ENCODE data around the gene INHA.
A peak's percentile ranks its signal among the peaks of the same experiment; 100 is the strongest.

INHA gene

DNA sequence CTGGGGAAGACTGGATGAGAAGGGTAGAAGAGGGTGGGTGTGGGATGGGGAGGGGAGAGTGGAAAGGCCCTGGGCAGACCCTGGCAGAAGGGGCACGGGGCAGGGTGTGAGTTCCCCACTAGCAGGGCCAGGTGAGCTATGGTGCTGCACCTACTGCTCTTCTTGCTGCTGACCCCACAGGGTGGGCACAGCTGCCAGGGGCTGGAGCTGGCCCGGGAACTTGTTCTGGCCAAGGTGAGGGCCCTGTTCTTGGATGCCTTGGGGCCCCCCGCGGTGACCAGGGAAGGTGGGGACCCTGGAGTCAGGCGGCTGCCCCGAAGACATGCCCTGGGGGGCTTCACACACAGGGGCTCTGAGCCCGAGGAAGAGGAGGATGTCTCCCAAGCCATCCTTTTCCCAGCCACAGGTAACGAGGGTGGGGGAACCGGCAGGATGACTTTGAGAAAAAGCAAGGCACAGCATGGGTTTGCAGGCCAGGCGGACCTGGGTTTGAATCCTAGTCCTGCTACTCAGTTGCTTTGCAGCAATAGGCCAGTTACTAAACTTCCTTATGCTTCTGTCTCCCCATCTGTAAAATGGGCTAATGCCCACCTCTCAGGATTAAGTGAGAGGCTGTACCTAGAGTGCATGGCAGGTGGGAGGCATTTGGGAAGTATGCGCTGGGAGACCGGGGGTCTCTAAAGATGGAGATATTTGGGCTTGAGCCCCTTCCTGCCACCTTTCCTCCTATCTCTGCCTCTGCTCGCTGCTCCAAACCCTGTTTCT lies at the start of gene INHA:
Gene INHA, plus strand, starts transcription at position 74 of the 765 bp plus-strand sequence. Its CDS starts 65 bp downstream, at position 139.
- DNase-seq (ENCODE audit: low read depth in 1 of 2, low spot score in 1 of 2): no peak

DNA sequence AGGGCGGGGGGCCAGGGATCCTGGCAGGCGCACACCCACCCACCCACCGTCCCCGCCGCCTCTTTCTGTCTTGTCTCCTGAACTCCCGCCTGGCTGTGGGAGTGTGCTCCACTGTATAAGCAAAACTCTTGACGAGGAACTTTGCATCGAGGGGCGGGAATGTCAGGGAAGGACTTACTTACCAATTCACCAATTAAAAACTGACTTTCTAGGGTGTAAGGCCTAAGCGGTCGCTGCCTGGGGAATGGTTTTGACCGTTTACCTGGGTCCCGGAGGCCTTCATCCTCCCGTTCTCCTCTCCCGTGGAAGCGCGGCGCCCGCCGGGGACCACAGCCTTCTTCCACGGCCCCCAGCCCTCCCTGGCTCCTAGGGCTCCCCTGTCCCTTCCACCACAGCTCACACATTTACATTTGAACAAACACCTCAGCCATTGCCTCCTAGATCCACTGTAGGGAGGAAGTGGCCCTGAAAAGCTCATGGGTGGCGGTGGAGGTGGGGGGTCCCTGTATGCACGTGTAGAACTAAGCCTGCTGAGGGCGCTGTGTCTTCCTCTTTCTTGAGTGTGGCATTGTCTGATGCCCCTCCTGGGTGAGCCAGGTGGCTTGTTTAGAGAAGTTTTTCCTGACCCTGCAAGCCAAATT lies 49.0 kb upstream of the INHA start:
- no peak for DNase-seq (ENCODE audit: low read depth in 1 of 2, low spot score in 1 of 2)

DNA sequence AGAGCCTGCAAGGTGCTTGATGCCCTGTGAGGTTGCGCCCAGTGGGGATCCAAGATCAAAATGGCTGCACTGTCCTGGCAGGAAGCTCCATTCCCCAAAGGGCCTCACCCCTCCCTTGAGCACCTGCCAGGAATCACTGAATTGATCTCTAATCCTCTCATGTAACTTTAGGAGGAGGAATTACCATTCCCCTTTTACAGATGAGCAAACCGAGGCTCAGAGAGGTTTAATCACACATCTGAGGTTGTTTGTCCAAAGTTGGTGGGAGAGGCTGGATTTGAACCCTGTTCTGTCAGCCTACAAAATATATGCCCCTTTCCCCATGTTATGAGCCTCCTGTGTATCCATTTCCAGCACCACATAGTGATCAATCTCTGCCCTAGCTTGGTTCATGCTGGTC lies 47.3 kb upstream of the INHA start:
- DNase-seq (ENCODE audit: low read depth in 1 of 2, low spot score in 1 of 2): no peak

DNA sequence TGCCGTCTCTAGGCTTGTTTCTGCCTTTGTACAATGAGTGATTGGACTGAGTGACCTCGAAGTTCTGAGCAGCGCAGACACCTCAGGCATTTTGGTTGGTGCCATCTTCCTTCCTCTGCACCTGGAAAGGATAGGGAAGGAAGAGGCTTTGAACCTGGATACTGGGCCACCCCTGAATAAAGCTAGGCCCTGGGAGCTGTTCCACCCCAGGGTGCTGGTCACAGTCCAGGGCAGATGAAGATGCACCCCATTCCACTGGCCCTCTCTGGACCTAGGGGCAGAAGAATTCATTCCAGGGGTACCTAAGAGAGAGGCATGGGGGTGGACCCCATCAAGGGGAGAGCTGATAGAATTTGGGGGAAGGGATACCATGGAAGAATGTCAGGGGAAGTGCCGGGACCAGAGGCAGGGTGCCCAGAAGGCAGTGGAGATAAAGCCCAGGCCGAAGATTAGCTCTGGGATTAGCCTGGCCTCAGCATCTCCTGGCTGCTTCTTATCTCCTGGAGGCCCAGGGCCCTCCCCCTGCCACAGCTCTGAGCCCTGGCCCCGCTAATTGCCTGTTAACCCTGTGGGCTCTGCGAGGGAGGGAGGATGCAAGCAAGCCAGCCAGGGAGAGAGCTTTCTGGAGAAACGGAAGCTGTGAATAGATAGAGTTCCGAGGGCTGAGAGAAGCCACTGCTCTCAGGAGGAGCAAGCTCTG lies 46.4 kb upstream of the INHA start:
- no peak for DNase-seq (ENCODE audit: low read depth in 1 of 2, low spot score in 1 of 2)

DNA sequence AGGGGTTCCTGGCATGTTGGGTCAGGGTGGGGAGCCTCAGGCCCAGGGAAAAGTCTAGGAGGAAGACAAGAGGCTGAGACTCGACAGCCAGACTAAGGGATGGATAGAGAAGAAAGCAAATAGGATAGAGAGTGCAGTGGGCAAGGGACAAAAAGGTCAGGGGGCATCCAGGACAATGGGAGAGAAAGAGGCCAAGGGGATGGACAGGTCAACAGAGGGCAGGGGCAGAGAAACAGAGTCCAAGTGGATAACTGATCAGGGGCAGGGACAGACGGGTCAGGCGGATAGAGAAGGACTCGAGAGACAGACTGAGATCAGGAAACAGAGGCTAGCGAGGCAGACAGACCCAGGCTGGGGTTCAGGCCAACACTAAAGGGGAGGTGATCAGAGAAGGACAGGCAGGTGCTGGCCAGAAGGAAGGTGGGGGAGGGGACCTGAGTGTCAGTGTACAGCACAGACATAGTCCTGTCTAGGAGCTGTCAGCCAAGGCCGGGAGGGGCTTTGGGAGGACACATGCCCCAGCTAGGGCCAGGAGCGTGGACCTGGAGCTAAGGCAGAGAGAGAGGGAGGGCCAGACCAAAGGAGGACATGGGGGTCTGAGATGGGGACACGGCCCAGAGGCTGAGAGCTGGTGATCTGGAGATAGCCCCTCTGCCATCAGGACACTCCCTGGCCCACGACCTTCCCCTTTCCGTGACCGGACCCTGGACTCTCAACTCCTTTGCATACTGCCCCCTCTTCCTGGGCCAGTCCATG lies 45.6 kb upstream of the INHA start:
- no peak for DNase-seq (ENCODE audit: low read depth in 1 of 2, low spot score in 1 of 2)

DNA sequence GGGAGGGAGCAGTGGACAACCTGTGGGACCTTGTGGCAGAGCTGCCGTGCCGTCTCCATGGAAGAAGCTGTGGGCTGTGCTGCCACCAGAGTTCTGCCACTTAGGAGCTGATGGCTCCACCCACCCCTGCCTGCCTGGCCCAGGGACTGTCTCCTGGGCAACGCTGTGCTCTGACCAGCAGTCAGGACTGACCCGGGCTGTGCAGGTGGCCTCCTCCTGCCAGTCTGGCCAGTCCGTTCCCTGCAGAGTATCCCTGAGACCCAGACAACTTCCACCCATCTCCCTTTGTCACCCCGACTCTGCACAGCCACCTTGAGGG lies 45.1 kb upstream of the INHA start:
- DNase-seq (ENCODE audit: low read depth in 1 of 2, low spot score in 1 of 2): no peak

- no peak for DNase-seq (ENCODE audit: low read depth in 1 of 2, low spot score in 1 of 2)
Observed at GRCh38 chr2:219527472-219527871, 44.6 kb upstream of the INHA start.

GRCh38 chr2:219530048-219530963 lies 41.8 kb upstream of the INHA start:
- peak; percentile 68 to 80 for DNase-seq (ENCODE audit: low read depth in 1 of 2, low spot score in 1 of 2)

DNA sequence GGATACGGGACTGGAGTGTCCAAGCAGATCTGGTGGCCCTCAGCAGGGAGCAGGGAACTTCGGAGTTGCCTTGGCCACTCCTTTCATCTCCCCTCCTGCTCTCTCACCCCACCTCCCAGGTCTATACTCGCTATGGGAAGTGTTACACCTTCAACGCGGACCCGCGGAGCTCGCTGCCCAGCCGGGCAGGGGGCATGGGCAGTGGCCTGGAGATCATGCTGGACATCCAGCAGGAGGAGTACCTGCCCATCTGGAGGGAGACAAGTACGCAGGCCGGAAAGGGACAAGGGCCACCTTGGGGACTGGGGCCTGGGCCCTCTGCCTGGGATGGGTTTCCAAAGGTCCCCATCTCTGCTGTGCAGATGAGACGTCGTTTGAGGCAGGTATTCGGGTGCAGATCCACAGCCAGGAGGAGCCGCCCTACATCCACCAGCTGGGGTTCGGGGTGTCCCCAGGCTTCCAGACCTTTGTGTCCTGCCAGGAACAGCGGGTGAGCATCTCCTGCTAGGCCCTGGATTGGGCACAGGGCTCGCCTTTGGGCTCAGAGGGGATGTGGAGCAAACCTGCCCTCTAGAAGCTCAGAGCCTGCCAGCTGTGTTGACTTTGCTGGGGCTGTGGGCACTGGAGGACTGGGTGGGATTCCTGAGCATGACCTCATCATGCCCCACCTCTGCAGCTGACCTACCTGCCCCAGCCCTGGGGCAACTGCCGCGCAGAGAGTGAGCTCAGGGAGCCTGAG lies 40.3 kb upstream of the INHA start:
- DNase-seq (ENCODE audit: low read depth in 1 of 2, low spot score in 1 of 2): no peak

DNA sequence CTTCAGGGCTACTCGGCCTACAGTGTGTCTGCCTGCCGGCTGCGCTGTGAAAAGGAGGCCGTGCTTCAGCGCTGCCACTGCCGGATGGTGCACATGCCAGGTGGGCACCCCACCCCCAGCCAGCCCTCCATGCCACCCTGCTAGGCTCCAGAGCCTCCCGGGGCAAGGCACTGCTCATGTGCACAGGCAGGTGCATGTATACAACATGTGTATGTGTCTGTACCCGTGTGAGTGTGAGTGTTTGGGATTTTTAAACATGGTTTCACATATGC lies 39.8 kb upstream of the INHA start:
- no peak for DNase-seq (ENCODE audit: low read depth in 1 of 2, low spot score in 1 of 2)

DNA sequence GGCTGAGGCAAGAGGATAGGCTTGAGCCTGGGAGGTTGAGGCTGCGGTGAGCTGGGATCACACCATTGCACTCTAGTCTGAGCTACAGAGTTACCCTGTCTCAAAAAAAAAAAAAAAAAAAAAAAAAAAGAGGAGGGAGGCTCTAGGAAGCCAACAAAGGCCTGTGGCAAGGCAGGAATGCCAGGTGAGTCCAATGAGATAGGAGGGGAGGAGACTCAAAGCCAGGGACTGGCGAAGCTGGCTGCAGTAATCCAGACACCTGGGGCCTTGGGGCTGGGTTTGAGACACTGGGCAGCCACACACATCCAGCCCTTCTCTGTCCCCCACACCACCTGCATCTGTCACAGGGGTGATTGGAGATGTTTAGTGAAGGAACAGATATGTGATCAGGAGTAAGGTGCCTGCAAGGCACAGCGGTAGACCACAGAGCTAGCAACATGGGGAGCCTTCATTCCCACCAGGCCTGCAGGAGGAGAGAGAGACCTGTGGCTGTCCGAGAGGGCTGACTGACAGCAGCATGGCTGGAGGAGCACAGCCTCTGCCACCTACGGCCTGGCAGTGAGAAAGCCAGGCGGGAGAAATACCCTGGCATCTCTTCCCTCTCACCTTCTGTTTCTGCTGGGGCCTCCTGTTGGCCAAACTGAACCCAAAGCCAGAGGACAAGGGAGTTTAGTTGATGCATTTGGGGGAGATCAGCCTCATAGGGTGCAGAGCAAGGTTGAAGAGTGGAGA lies 38.0 kb upstream of the INHA start:
- DNase-seq (ENCODE audit: low read depth in 1 of 2, low spot score in 1 of 2): no peak

DNA sequence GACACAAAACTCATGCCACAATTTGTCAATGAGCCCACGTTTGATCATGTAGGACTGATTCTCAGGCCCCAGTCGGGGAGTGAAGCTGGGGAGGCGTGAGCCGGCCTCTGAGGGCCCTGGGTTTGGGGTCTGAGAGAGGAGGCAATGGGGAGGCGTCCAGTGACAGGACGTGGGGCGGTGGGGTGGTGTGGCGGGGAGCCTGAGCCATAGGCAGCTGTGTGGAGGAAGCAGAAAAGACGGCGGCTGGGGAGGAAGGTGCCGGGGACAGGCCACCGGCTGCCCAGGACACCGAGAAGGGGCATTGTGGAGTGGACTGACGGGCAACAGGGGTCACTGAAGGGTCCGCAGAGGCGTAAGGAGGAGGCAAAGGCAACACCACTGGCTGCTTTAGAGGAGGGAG lies 35.7 kb upstream of the INHA start:
- DNase-seq (ENCODE audit: low read depth in 1 of 2, low spot score in 1 of 2): no peak

DNA sequence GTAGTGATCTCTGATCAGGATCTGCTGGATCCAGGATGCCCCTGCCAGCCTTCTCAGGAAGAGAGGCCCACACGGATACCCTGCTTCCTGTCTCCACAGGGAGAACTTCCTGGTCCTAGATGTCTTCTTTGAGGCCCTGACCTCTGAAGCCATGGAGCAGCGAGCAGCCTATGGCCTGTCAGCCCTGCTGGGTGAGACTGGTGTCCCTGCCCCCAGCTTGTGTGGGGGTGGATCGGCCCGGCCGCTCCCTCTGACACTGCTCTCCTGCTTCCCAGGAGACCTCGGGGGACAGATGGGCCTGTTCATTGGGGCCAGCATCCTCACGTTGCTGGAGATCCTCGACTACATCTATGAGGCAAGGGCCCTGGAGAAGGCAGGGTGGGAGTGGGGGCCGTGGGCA lies 35.1 kb upstream of the INHA start:
- no peak for DNase-seq (ENCODE audit: low read depth in 1 of 2, low spot score in 1 of 2)

DNA sequence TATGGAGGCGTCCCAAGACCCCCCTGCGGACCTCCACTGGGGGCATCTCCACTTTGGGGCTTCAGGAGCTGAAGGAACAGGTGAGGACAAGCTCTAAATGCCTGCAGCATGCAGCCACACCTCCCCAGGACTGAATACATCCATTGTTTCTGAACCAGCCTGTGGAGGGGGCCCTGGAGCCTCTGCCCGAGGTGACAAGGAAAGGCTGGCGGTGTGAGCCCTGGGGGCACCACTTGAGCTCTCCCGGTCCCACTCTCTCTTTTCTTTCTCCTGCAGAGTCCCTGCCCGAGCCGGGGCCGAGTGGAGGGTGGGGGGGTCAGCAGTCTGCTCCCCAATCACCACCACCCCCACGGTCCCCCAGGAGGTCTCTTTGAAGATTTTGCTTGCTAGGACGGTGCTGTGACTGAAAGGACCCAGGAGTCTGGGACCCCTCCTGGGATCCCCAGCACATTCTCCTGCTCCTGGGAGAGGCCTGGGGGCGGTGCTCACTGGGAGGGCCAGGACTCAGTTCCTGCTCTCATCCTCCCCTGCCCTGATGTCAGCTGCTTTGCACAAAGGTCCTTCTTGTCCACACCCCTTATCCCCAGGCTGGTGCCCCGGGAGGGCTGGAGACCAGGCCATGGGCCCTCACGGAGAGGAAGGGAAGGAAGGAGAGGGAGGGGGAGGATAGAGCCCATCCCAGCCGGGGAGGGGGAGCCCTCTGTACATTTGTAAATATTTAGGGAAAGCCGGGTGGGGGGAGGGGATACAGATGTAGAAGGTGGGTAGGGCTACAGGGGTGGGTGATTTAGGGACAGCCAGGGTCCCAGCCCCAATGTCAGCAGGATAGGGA lies 34.2 kb upstream of the INHA start:
- no peak for DNase-seq (ENCODE audit: low read depth in 1 of 2, low spot score in 1 of 2)

DNA sequence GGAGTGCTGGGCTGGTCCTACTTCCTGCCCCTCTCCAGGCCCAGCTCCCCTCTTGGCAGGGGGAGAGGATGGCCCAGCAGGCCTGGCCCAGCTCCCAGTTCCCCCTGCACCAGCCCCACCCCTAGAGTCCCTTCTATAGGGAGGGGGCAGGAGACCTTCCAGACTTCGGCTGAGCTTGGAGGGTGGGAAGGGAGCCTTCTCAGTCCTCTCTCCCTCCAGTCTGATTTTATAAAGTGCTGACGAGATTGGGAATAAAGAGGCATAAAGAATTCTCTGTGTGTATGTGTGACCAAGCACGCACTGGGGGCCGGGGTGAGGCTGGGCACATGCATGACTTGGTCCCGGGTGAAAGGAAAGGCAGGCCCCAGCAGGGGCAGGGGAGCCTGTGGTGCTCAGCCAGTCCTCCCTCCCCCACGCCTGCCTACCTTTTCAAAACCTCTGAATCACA lies 33.6 kb upstream of the INHA start:
- DNase-seq (ENCODE audit: low read depth in 1 of 2, low spot score in 1 of 2): no peak

DNA sequence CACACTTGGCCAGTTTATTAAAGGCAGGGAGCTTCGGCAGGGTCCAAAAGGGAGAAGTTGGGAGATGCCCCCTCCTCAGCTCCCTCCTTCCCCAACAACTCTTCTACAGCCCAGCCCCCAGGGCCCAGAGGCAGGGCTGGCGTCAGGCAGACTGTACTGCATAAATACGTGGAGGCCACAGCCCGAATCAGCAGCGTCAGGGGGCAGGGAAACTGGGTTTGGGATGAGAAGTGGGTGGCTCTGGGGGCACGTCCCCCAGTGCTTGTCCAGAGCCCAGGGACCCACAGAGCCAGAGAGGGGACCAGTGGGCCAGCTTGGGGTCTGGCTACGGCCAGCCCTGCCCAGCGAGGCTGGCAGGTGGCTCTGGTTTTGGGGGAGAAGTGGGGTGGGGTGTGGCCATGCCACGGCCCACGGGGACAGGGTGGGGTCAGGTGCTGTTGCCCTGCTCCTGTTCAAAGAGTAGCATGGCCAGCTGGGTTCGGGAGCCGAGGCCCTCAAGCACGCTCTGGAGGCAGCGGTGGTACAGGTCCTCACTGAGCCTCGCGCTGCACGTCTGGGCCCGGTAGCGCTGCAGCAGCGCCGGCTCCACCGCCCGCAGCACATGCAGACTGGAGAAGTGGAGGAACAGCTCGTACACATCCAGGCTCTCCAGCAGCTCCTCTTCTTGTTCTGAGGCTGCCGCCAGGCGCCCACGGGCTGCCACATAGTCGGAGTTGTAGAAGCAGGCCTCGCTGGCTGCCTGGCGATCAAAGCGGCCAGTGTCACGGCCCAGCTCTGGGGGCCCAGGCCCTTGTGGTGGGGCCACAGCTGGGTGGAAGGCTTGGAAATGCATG lies 32.9 kb upstream of the INHA start:
- no peak for DNase-seq (ENCODE audit: low read depth in 1 of 2, low spot score in 1 of 2)

DNA sequence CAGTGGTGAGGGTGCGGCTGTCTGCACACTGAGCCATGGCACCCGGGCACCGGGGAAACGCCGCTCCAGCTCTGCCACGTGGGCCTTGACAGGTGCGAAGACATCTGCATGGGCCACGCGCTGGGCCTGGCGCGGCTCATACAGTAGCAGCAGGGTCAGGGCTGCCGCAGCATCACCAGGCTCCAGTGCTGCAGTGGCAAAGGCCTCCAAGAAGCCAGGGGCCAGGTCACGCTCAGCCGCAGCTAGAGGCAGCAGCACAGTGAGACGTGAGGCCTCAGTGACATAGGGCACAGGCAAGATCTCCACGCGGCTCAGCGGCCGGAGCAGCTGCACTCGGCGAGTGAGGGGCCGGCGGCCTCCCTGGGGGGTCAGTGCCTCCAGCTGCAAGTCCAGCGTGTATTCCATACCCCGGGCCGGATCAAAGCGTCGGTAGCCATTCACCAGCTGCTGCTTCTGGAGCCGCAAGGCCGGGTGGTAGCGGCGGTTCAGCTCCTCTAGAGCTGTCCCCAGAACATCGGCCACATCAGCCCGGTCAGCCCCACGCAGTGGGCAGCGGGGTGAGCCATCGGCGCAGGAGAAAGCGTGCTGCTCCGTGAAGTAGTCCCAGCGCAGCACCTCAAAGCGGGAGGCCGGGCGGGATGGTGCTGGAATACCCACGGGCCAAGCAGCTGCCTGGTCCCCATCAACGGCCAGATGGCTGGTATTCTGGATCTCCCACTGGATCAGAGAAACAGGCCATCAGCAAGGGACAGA lies 32.0 kb upstream of the INHA start:
- DNase-seq (ENCODE audit: low read depth in 1 of 2, low spot score in 1 of 2): no peak
